ENCODE measurements around the gene JMJD8.

The JMJD8 gene

GRCh38 chr16:721765-722540 lies 37.8 kb upstream of the JMJD8 start:
- DNase-seq: no peak

- DNase-seq: peak; percentile 87
These were observed 37.0 kb upstream of the JMJD8 start, which contains the start of gene ANTKMT for GRCh38 chr16:720990-721764. Gene ANTKMT (plus strand): TSS chr16:721146. CDS start chr16:721275, 129 bp downstream.

GRCh38 chr16:720447-720989 lies 36.4 kb upstream of the JMJD8 start:
- DNase-seq: peak; percentile 82

- DNase-seq: peak; percentile 44
These were observed 35.8 kb upstream of the JMJD8 start for GRCh38 chr16:719815-720446.

- no peak for DNase-seq
These were observed 34.8 kb upstream of the JMJD8 start for GRCh38 chr16:718922-719321.

- no peak for DNase-seq
These were observed 34.3 kb upstream of the JMJD8 start for GRCh38 chr16:718389-718788.

- DNase-seq: no peak
These were observed 33.5 kb upstream of the JMJD8 start for GRCh38 chr16:717450-718245.

GRCh38 chr16:716768-717325 lies 32.7 kb upstream of the JMJD8 start:
- no peak for DNase-seq

GRCh38 chr16:716200-716568 lies 32.0 kb upstream of the JMJD8 start:
- peak; percentile 9 for DNase-seq

GRCh38 chr16:715477-716199 lies 31.5 kb upstream of the JMJD8 start:
- DNase-seq: peak; percentile 31

GRCh38 chr16:714558-715476 lies 30.7 kb upstream of the JMJD8 start, which contains the start of gene METRN:
Gene METRN (plus strand): TSS chr16:715118. CDS start chr16:715290, 172 bp downstream.
- DNase-seq: peak; percentile 86

- peak; percentile 80 for DNase-seq
These were observed 29.9 kb upstream of the JMJD8 start for GRCh38 chr16:714079-714478.

- peak; percentile 66 for DNase-seq
These were observed 28.7 kb upstream of the JMJD8 start for GRCh38 chr16:712740-713250.

- peak; percentile 37 for DNase-seq
These were observed 27.6 kb upstream of the JMJD8 start for GRCh38 chr16:711548-712320.

- DNase-seq: no peak
These were observed 26.9 kb upstream of the JMJD8 start for GRCh38 chr16:711084-711483.

- no peak for DNase-seq
These were observed 26.5 kb upstream of the JMJD8 start for GRCh38 chr16:710500-711075.

- peak; percentile 48 for DNase-seq
These were observed 25.7 kb upstream of the JMJD8 start for GRCh38 chr16:709566-710499.

GRCh38 chr16:708959-709358 lies 24.8 kb upstream of the JMJD8 start:
- no peak for DNase-seq
